Liver (tissue), 3 donors: ENCODE measurements around the gene DAPP1.

Experiments used
- ATF3 ChIP-seq: IDR thresholded peaks from 2 replicates; pipeline ENCODE4 v1.6.1; 2016; ENCODE audit warnings: antibody characterized with exemption
- CTCF ChIP-seq: fragments of 150-350 bp; IDR thresholded peaks from 2 replicates; pipeline ENCODE4 v1.5.1; 2017; ENCODE audit warnings: improper control_type of control experiment, low read depth, low read length; ENCODE audit not compliant: missing input control
- GABPA ChIP-seq, 2 donors: IDR thresholded peaks in 1 of 2; conservative IDR thresholded peaks in 1 of 2; 2 replicates each; pipeline ENCODE4 v1.6.1; 2016; ENCODE audit warnings: antibody characterized with exemption in 2 of 2, mild to moderate bottlenecking in 1 of 2, moderate library complexity in 1 of 2
- JUND ChIP-seq, 2 donors: IDR thresholded peaks; 2 replicates each; pipeline ENCODE4 v1.6.1; 2016; ENCODE audit warnings: antibody characterized with exemption in 2 of 2
- RAD21 ChIP-seq, 2 donors: IDR thresholded peaks; 2 replicates each; pipeline ENCODE4 v1.6.1; 2016; ENCODE audit warnings: antibody characterized with exemption in 2 of 2, mild to moderate bottlenecking in 2 of 2
- RXRA ChIP-seq, 2 donors: IDR thresholded peaks; 2 replicates each; pipeline ENCODE4 v1.6.1; 2017 to 2018; ENCODE audit warnings: antibody characterized with exemption in 2 of 2, mild to moderate bottlenecking in 1 of 2
- TAF1 ChIP-seq: conservative IDR thresholded peaks from 2 replicates; pipeline ENCODE4 v1.6.1; 2016; ENCODE audit warnings: antibody characterized with exemption, mild to moderate bottlenecking
- TF ChIP-seq, protein P1 (sequence below): IDR thresholded peaks from 2 replicates; pipeline ENCODE4 v1.6.1; 2016; ENCODE audit warnings: antibody characterized with exemption, mild to moderate bottlenecking
- donor health status: healthy.
- donor health status: healthy.

- TF ChIP-seq RXRA (IDR thresholded peaks at IDR 0.05) = no peak
- TF ChIP-seq TAF1 = no peak
- no peak for TF ChIP-seq CTCF
- TF ChIP-seq, protein P1, sequence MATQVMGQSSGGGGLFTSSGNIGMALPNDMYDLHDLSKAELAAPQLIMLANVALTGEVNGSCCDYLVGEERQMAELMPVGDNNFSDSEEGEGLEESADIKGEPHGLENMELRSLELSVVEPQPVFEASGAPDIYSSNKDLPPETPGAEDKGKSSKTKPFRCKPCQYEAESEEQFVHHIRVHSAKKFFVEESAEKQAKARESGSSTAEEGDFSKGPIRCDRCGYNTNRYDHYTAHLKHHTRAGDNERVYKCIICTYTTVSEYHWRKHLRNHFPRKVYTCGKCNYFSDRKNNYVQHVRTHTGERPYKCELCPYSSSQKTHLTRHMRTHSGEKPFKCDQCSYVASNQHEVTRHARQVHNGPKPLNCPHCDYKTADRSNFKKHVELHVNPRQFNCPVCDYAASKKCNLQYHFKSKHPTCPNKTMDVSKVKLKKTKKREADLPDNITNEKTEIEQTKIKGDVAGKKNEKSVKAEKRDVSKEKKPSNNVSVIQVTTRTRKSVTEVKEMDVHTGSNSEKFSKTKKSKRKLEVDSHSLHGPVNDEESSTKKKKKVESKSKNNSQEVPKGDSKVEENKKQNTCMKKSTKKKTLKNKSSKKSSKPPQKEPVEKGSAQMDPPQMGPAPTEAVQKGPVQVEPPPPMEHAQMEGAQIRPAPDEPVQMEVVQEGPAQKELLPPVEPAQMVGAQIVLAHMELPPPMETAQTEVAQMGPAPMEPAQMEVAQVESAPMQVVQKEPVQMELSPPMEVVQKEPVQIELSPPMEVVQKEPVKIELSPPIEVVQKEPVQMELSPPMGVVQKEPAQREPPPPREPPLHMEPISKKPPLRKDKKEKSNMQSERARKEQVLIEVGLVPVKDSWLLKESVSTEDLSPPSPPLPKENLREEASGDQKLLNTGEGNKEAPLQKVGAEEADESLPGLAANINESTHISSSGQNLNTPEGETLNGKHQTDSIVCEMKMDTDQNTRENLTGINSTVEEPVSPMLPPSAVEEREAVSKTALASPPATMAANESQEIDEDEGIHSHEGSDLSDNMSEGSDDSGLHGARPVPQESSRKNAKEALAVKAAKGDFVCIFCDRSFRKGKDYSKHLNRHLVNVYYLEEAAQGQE = no peak
- no peak for TF ChIP-seq RAD21 (IDR thresholded peaks at IDR 0.05)
- no peak for TF ChIP-seq ATF3
- TF ChIP-seq GABPA (IDR thresholded peaks at IDR 0.05 in 1 of 2, conservative IDR thresholded peaks at IDR 0.05 in 1 of 2) = no peak
- no peak for TF ChIP-seq JUND (IDR thresholded peaks at IDR 0.05)
Measured at GRCh38 chr4:99783940-99784339, 32.7 kb upstream of the DAPP1 start.
